Liver (tissue), 9 donors: Measurements from ENCODE around the gene F8. TPM values are rescaled to one million over a fixed set of nuclear protein-coding genes. Genes with fewer than 3 reads are reported as not detected.

Experiments used
- DNase-seq: peaks from one replicate; pipeline ENCODE4 v3.0.0-alpha.2; 2017; ENCODE audit warnings: low spot score
- H3K27ac ChIP-seq, 2 donors: one replicate each; pipeline ENCODE4 v1.7.0; 2013; ENCODE audit warnings: inconsistent platforms in 2 of 2, low read length in 2 of 2, control low read depth in 1 of 2, low read depth in 1 of 2, mild to moderate bottlenecking in 1 of 2
- H3K27me3 ChIP-seq, 4 donors: one replicate each; pipeline versions ENCODE4 v1.6.1 to v1.7.0; 2013; ENCODE audit warnings: low read length in 3 of 4, inconsistent platforms in 1 of 4, mild to moderate bottlenecking in 1 of 4, moderate library complexity in 1 of 4; ENCODE audit not compliant: control insufficient read depth in 4 of 4, insufficient read depth in 4 of 4
- H3K36me3 ChIP-seq, 4 donors: one replicate each; pipeline versions ENCODE4 v1.6.1 to v1.7.0; 2013; ENCODE audit warnings: low read length in 3 of 4, mild to moderate bottlenecking in 3 of 4, low read depth in 1 of 4, moderate library complexity in 1 of 4; ENCODE audit not compliant: control insufficient read depth in 4 of 4, insufficient read depth in 3 of 4
- H3K4me1 ChIP-seq, 4 donors: one replicate each; pipeline versions ENCODE4 v1.6.1 to v1.7.0; 2013; ENCODE audit warnings: low read length in 3 of 4, mild to moderate bottlenecking in 3 of 4, moderate library complexity in 1 of 4; ENCODE audit not compliant: control insufficient read depth in 4 of 4, insufficient read depth in 4 of 4
- H3K4me3 ChIP-seq, 3 donors: one replicate each; pipeline versions ENCODE4 v1.6.1 to v1.7.0; 2013; ENCODE audit warnings: low read length in 3 of 3, control low read depth in 1 of 3, low read depth in 1 of 3, mild to moderate bottlenecking in 1 of 3
- H3K9ac ChIP-seq, 2 donors: one replicate each; pipeline ENCODE4 v1.7.0; 2013; ENCODE audit warnings: low read length in 2 of 2, mild to moderate bottlenecking in 2 of 2, moderate library complexity in 2 of 2, control low read depth in 1 of 2, low read depth in 1 of 2
- H3K9me3 ChIP-seq, 4 donors: one replicate each; pipeline versions ENCODE4 v1.6.1 to v1.7.0; 2013; ENCODE audit warnings: low read length in 3 of 4; ENCODE audit not compliant: control insufficient read depth in 4 of 4
- ATF3 ChIP-seq: IDR thresholded peaks from 2 replicates; pipeline ENCODE4 v1.6.1; 2016; ENCODE audit warnings: antibody characterized with exemption
- CTCF ChIP-seq: fragments of 150-350 bp; IDR thresholded peaks from 2 replicates; pipeline ENCODE4 v1.5.1; 2017; ENCODE audit warnings: improper control_type of control experiment, low read depth, low read length; ENCODE audit not compliant: missing input control
- FOXA1 ChIP-seq: IDR thresholded peaks from 2 replicates; pipeline ENCODE4 v1.6.1; 2016; ENCODE audit warnings: antibody characterized with exemption
- FOXA2 ChIP-seq: IDR thresholded peaks from 2 replicates; pipeline ENCODE4 v1.6.1; 2016; ENCODE audit warnings: antibody characterized with exemption
- GABPA ChIP-seq, 2 donors: IDR thresholded peaks in 1 of 2; conservative IDR thresholded peaks in 1 of 2; 2 replicates each; pipeline ENCODE4 v1.6.1; 2016; ENCODE audit warnings: antibody characterized with exemption in 2 of 2, mild to moderate bottlenecking in 1 of 2, moderate library complexity in 1 of 2
- HNF4A ChIP-seq, 2 donors: conservative IDR thresholded peaks; 2 replicates each; pipeline ENCODE4 v1.6.1; 2016; ENCODE audit warnings: antibody characterized with exemption in 2 of 2, mild to moderate bottlenecking in 2 of 2
- HNF4G ChIP-seq: IDR thresholded peaks from 2 replicates; pipeline ENCODE4 v1.6.1; 2016; ENCODE audit warnings: antibody characterized with exemption
- MAX ChIP-seq: IDR thresholded peaks from 2 replicates; pipeline ENCODE4 v1.6.1; 2016; ENCODE audit warnings: antibody characterized with exemption
- NR2F2 ChIP-seq: IDR thresholded peaks from 2 replicates; pipeline ENCODE4 v1.6.1; 2016; ENCODE audit warnings: antibody characterized with exemption
- RAD21 ChIP-seq, 2 donors: IDR thresholded peaks; 2 replicates each; pipeline ENCODE4 v1.6.1; 2016; ENCODE audit warnings: antibody characterized with exemption in 2 of 2, mild to moderate bottlenecking in 2 of 2
- REST ChIP-seq: IDR thresholded peaks from 2 replicates; pipeline ENCODE4 v1.6.1; 2016; ENCODE audit warnings: antibody characterized with exemption, mild to moderate bottlenecking
- RXRA ChIP-seq, 2 donors: IDR thresholded peaks; 2 replicates each; pipeline ENCODE4 v1.6.1; 2017 to 2018; ENCODE audit warnings: antibody characterized with exemption in 2 of 2, mild to moderate bottlenecking in 1 of 2
- SP1 ChIP-seq: IDR thresholded peaks from 2 replicates; pipeline ENCODE4 v1.6.1; 2018; ENCODE audit warnings: antibody characterized with exemption, mild to moderate bottlenecking
- TAF1 ChIP-seq: conservative IDR thresholded peaks from 2 replicates; pipeline ENCODE4 v1.6.1; 2016; ENCODE audit warnings: antibody characterized with exemption, mild to moderate bottlenecking
- YY1 ChIP-seq: IDR thresholded peaks from 2 replicates; pipeline ENCODE4 v1.6.1; 2016; ENCODE audit warnings: antibody characterized with exemption, mild to moderate bottlenecking
- ZBTB33 ChIP-seq: IDR thresholded peaks from 2 replicates; pipeline ENCODE4 v1.6.1; 2016; ENCODE audit warnings: antibody characterized with exemption
- WGBS: extraction: QIAGEN DNeasy Blood & Tissue Kit; methylation state at CpG from one replicate; pipeline ENCODE4 v1.1.7; 2013; 5-methylcytosine and 5-hydroxymethylcytosine counted together
- polyA plus RNA-seq, 2 donors: library from polyadenylated mRNA; stranded (reverse) in 1 of 2; unstranded in 1 of 2; fragments of 200-250 nt in 1 of 2; fragments of >200 nt in 1 of 2; fragmentation: Nextera tagmentation in 1 of 2; extraction: Ambion mirVana in 1 of 2; gene quantifications; one replicate each; pipeline versions ENCODE4 v1.2.1 to v1.2.3, GENCODE V29; 2013 to 2015
- total RNA-seq, 2 donors: library from RNA; depleted of rRNA; stranded (reverse); fragments of >200 nt; gene quantifications; one replicate each; pipeline ENCODE4 v1.2.3, GENCODE V29; 2014
- donor health status: healthy.
- donor health status: healthy.
- donor health status: healthy.
- donor health status: healthy.
- donor health status: healthy.

Gene F8
- total and polyA plus RNA-seq, 4 donors: 8.0 to 22.3 (median 13.8) TPM

- Histone ChIP-seq H3K36me3 (peaks cover 0 to 3% (median 1%) of the 10 kb centered on the region in 4 donors), H3K27ac (no peak overlapping the region), H3K4me3 (no peak overlapping the region), H3K9ac (no peak overlapping the region), H3K27me3 (no peaks in the 10 kb centered on the region), H3K9me3 (no peaks in the 10 kb centered on the region), H3K4me1 (peaks cover 0 to 6% (median 2%) of the 10 kb centered on the region in 4 donors)
- TF ChIP-seq SP1 (no peak), TAF1 (no peak), HNF4A (conservative IDR thresholded peaks at IDR 0.05) (no peak), RAD21 (IDR thresholded peaks at IDR 0.05) (no peak), ZBTB33 (no peak), CTCF (no peak), MAX (no peak), NR2F2 (no peak), RXRA (IDR thresholded peaks at IDR 0.05) (no peak), YY1 (no peak), FOXA2 (no peak)
- WGBS: 90% methylated on average over 5 of the region's 5 CpGs
- DNase-seq: no peak
These were observed 24.4 kb upstream of the F8 start for GRCh38 chrX:155046811-155047528.

- no peak for DNase-seq
- peaks cover 0 to 3% (median 0%) of the 10 kb centered on the region in 4 donors for H3K36me3 ChIP-seq
- no peak overlapping the region for H3K4me3 ChIP-seq
- no peaks in the 10 kb centered on the region for H3K27me3 ChIP-seq
- H3K9ac ChIP-seq: no peak overlapping the region
- no peaks in the 10 kb centered on the region for H3K9me3 ChIP-seq
- 93% methylated on average over 6 of the region's 6 CpGs for WGBS
- peaks cover 0 to 4% (median 2%) of the 10 kb centered on the region in 4 donors for H3K4me1 ChIP-seq
- H3K27ac ChIP-seq: no peak overlapping the region
- no peak for TF ChIP-seq ATF3
- TF ChIP-seq ZBTB33: no peak
- no peak for TF ChIP-seq NR2F2
- no peak for TF ChIP-seq GABPA (IDR thresholded peaks at IDR 0.05 in 1 of 2, conservative IDR thresholded peaks at IDR 0.05 in 1 of 2)
- TF ChIP-seq CTCF: no peak
- TF ChIP-seq RAD21 (IDR thresholded peaks at IDR 0.05): no peak
- TF ChIP-seq REST: no peak
- TF ChIP-seq HNF4G: no peak
- no peak for TF ChIP-seq FOXA1
- TF ChIP-seq FOXA2: no peak
- no peak for TF ChIP-seq RXRA (IDR thresholded peaks at IDR 0.05)
- no peak for TF ChIP-seq MAX
- no peak for TF ChIP-seq SP1
- no peak for TF ChIP-seq TAF1
These were observed 23.7 kb upstream of the F8 start for GRCh38 chrX:155046129-155046810.
